ENCODE data around the gene MMADHC.

Gene MMADHC

GRCh38 chr2:149613704-149614103 lies 26.1 kb upstream of the MMADHC start:
- H3K4me3 ChIP-seq (ENCODE audit: low read length in 2 of 2) = no peak overlapping the region
- no peak overlapping the region for H3K9ac ChIP-seq (ENCODE audit: low read depth in 1 of 2, low read length in 2 of 2)
- H3K27me3 ChIP-seq (ENCODE audit: control insufficient read depth in 2 of 2, insufficient read depth in 2 of 2, low read length in 2 of 2) = no peaks in the 10 kb centered on the region
- H3K36me3 ChIP-seq (ENCODE audit: control insufficient read depth in 2 of 2, insufficient read depth in 2 of 2, low read length in 2 of 2) = no peaks in the 10 kb centered on the region
- no peaks in the 10 kb centered on the region for H3K9me3 ChIP-seq (ENCODE audit: control insufficient read depth in 2 of 2, low read length in 2 of 2)
- no peak overlapping the region for H3K27ac ChIP-seq (ENCODE audit: low read depth in 2 of 2, low read length in 2 of 2)
- H3K4me1 ChIP-seq (ENCODE audit: control insufficient read depth in 2 of 2, insufficient read depth in 2 of 2, low read length in 2 of 2) = no peaks in the 10 kb centered on the region

- Histone ChIP-seq H3K4me3 (ENCODE audit: low read length in 2 of 2) (no peak overlapping the region), H3K9me3 (ENCODE audit: control insufficient read depth in 2 of 2, low read length in 2 of 2) (no peaks in the 10 kb centered on the region), H3K9ac (ENCODE audit: low read depth in 1 of 2, low read length in 2 of 2) (no peak overlapping the region), H3K36me3 (ENCODE audit: control insufficient read depth in 2 of 2, insufficient read depth in 2 of 2, low read length in 2 of 2) (no peaks in the 10 kb centered on the region), H3K27me3 (ENCODE audit: control insufficient read depth in 2 of 2, insufficient read depth in 2 of 2, low read length in 2 of 2) (no peaks in the 10 kb centered on the region), H3K4me1 (ENCODE audit: control insufficient read depth in 2 of 2, insufficient read depth in 2 of 2, low read length in 2 of 2) (no peaks in the 10 kb centered on the region), H3K27ac (ENCODE audit: low read depth in 2 of 2, low read length in 2 of 2) (no peak overlapping the region)
Measured at GRCh38 chr2:149612122-149612521, 24.5 kb upstream of the MMADHC start.

DNA sequence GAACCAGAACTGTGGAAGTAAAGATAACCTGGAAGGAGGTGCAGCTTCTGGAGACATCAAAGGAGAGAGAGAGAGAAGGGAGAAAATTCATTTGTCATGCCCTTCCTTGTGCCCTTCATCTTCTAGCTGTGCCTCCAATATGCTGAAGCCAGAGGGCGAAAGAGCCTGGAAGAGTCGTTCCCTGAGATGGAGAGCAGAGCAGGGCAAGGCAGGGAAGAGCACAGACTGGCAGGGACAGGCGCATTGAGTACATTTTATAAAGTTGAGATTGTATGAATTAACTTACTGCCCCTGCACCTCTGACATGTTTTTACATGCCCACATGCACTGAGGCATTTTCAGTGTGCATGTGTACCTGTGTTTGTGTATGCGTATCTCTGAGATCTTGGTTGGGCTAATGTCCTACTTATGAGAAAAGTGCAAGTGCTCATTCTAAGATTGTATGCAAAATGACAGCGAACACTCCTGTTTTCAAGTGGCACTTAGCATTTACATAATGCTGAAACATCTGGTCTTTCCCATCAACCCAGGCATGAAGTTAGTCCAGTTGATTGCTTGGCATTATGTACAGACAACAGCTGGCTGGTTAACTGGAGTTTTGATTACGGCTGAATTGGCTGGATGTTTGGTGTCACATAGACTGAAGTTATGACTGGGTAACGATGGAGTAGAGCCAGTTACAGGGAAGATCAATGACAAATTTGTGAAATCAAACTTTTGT lies 23.7 kb upstream of the MMADHC start:
- Histone ChIP-seq H3K9ac (ENCODE audit: low read depth in 1 of 2, low read length in 2 of 2) (no peak overlapping the region), H3K36me3 (ENCODE audit: control insufficient read depth in 2 of 2, insufficient read depth in 2 of 2, low read length in 2 of 2) (no peaks in the 10 kb centered on the region), H3K9me3 (ENCODE audit: control insufficient read depth in 2 of 2, low read length in 2 of 2) (no peaks in the 10 kb centered on the region), H3K27ac (ENCODE audit: low read depth in 2 of 2, low read length in 2 of 2) (no peak overlapping the region), H3K4me1 (ENCODE audit: control insufficient read depth in 2 of 2, insufficient read depth in 2 of 2, low read length in 2 of 2) (no peaks in the 10 kb centered on the region), H3K4me3 (ENCODE audit: low read length in 2 of 2) (no peak overlapping the region), H3K27me3 (ENCODE audit: control insufficient read depth in 2 of 2, insufficient read depth in 2 of 2, low read length in 2 of 2) (no peaks in the 10 kb centered on the region)

- Histone ChIP-seq H3K4me1 (ENCODE audit: control insufficient read depth in 2 of 2, insufficient read depth in 2 of 2, low read length in 2 of 2) (no peaks in the 10 kb centered on the region), H3K9me3 (ENCODE audit: control insufficient read depth in 2 of 2, low read length in 2 of 2) (no peaks in the 10 kb centered on the region), H3K4me3 (ENCODE audit: low read length in 2 of 2) (no peak overlapping the region), H3K27me3 (ENCODE audit: control insufficient read depth in 2 of 2, insufficient read depth in 2 of 2, low read length in 2 of 2) (no peaks in the 10 kb centered on the region), H3K27ac (ENCODE audit: low read depth in 2 of 2, low read length in 2 of 2) (no peak overlapping the region), H3K36me3 (ENCODE audit: control insufficient read depth in 2 of 2, insufficient read depth in 2 of 2, low read length in 2 of 2) (no peaks in the 10 kb centered on the region), H3K9ac (ENCODE audit: low read depth in 1 of 2, low read length in 2 of 2) (no peak overlapping the region)
Measured at GRCh38 chr2:149606251-149606811, 18.8 kb upstream of the MMADHC start.

DNA sequence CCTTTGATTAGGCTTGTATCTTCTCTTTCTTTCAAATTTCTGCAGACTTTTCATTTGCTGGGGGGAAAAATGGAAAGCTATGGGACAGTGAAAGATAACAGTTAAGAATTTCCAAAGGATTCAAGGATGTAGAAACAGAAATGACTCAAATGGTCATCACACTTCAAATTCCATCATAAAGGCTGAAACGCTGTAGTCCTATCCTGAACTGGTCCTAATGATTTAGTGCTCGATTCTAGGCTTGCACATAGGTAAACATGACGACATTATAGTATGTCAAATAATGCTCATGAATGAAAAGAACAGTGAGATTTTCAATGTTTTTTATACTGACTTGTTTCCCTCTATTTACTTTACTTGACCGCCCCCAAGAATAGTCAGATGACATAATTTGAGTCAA lies 15.7 kb upstream of the MMADHC start:
- no peaks in the 10 kb centered on the region for H3K27me3 ChIP-seq (ENCODE audit: control insufficient read depth in 2 of 2, insufficient read depth in 2 of 2, low read length in 2 of 2)
- H3K9me3 ChIP-seq (ENCODE audit: control insufficient read depth in 2 of 2, low read length in 2 of 2) = no peaks in the 10 kb centered on the region
- no peaks in the 10 kb centered on the region for H3K4me1 ChIP-seq (ENCODE audit: control insufficient read depth in 2 of 2, insufficient read depth in 2 of 2, low read length in 2 of 2)
- no peaks in the 10 kb centered on the region for H3K36me3 ChIP-seq (ENCODE audit: control insufficient read depth in 2 of 2, insufficient read depth in 2 of 2, low read length in 2 of 2)
- no peak overlapping the region for H3K9ac ChIP-seq (ENCODE audit: low read depth in 1 of 2, low read length in 2 of 2)
- H3K27ac ChIP-seq (ENCODE audit: low read depth in 2 of 2, low read length in 2 of 2) = no peak overlapping the region
- no peak overlapping the region for H3K4me3 ChIP-seq (ENCODE audit: low read length in 2 of 2)

DNA sequence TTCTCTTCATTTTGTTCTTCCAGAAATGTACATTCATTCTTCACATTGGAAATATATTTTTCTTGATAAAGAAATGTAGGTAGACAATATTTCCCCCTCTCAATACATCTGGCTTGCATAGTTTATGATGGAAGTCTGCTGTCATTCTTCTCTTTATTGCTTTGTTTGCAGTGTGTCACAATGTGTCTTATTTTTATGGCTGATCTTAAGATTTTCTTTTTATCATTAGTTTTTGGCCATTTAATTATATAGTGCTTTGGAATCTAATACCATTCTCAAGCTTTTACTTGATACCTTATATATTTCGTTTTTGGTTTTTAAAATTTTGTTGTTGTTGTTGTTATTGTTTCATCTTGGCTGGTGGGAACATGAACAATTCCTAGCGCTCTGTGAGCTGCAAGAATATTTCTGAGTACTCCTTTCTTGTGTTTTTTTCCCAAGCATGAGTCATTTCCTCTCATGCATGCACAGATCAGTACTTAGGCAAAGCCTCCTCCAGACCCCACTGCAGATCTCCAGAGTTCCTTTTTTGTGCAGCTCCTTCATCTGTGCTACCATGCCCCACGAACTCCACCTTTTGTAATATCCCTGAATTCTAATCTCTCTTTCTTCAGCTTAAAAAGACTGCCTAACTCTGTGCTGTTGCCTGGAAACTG lies 13.7 kb upstream of the MMADHC start:
- H3K27ac ChIP-seq (ENCODE audit: low read depth in 2 of 2, low read length in 2 of 2) = no peak overlapping the region
- no peaks in the 10 kb centered on the region for H3K27me3 ChIP-seq (ENCODE audit: control insufficient read depth in 2 of 2, insufficient read depth in 2 of 2, low read length in 2 of 2)
- H3K4me1 ChIP-seq (ENCODE audit: control insufficient read depth in 2 of 2, insufficient read depth in 2 of 2, low read length in 2 of 2) = no peaks in the 10 kb centered on the region
- H3K9ac ChIP-seq (ENCODE audit: low read depth in 1 of 2, low read length in 2 of 2) = no peak overlapping the region
- no peaks in the 10 kb centered on the region for H3K36me3 ChIP-seq (ENCODE audit: control insufficient read depth in 2 of 2, insufficient read depth in 2 of 2, low read length in 2 of 2)
- H3K4me3 ChIP-seq (ENCODE audit: low read length in 2 of 2) = no peak overlapping the region
- H3K9me3 ChIP-seq (ENCODE audit: control insufficient read depth in 2 of 2, low read length in 2 of 2) = no peaks in the 10 kb centered on the region

DNA sequence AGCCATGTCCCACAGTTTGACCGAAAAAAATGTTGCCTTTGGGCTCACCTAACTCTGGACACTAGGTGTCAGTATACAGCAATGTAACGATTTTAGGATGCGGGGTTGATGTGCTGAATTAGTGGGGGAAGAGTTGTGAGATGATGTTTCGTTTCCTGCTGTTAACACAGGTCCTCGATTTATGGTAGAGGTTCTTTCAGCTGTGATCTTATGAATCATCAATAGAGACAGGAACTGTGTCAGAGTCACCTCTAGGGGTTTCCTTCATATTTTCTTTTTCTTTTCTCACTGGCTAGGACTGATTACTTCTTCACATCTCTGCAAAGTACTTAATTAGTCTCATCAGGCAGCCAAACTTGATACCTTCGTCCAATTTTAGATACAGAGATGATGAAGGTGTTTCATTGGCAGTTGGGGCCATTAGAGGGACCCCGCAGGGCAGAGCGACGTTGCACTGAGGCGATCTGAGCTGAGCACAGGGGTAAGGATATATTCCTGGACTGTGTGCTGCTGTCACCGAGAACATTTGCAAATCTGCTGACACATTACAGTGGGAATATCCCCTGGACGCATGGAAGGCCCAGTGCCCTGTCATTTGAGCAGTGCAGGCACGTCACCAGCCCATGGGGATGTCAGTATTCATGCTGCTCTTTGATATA lies 10.2 kb upstream of the MMADHC start:
- H3K36me3 ChIP-seq (ENCODE audit: control insufficient read depth in 2 of 2, insufficient read depth in 2 of 2, low read length in 2 of 2) = no peaks in the 10 kb centered on the region
- no peak overlapping the region for H3K4me3 ChIP-seq (ENCODE audit: low read length in 2 of 2)
- H3K9me3 ChIP-seq (ENCODE audit: control insufficient read depth in 2 of 2, low read length in 2 of 2) = no peaks in the 10 kb centered on the region
- H3K4me1 ChIP-seq (ENCODE audit: control insufficient read depth in 2 of 2, insufficient read depth in 2 of 2, low read length in 2 of 2) = no peaks in the 10 kb centered on the region
- H3K27me3 ChIP-seq (ENCODE audit: control insufficient read depth in 2 of 2, insufficient read depth in 2 of 2, low read length in 2 of 2) = no peaks in the 10 kb centered on the region
- H3K9ac ChIP-seq (ENCODE audit: low read depth in 1 of 2, low read length in 2 of 2) = no peak overlapping the region
- H3K27ac ChIP-seq (ENCODE audit: low read depth in 2 of 2, low read length in 2 of 2) = no peak overlapping the region

- no peak overlapping the region for H3K27ac ChIP-seq (ENCODE audit: low read depth in 2 of 2, low read length in 2 of 2)
- H3K27me3 ChIP-seq (ENCODE audit: control insufficient read depth in 2 of 2, insufficient read depth in 2 of 2, low read length in 2 of 2) = no peaks in the 10 kb centered on the region
- H3K9me3 ChIP-seq (ENCODE audit: control insufficient read depth in 2 of 2, low read length in 2 of 2) = no peaks in the 10 kb centered on the region
- no peak overlapping the region for H3K9ac ChIP-seq (ENCODE audit: low read depth in 1 of 2, low read length in 2 of 2)
- no peaks in the 10 kb centered on the region for H3K36me3 ChIP-seq (ENCODE audit: control insufficient read depth in 2 of 2, insufficient read depth in 2 of 2, low read length in 2 of 2)
- no peak overlapping the region for H3K4me3 ChIP-seq (ENCODE audit: low read length in 2 of 2)
- no peaks in the 10 kb centered on the region for H3K4me1 ChIP-seq (ENCODE audit: control insufficient read depth in 2 of 2, insufficient read depth in 2 of 2, low read length in 2 of 2)
Measured at GRCh38 chr2:149597050-149597667, 9.6 kb upstream of the MMADHC start.

DNA sequence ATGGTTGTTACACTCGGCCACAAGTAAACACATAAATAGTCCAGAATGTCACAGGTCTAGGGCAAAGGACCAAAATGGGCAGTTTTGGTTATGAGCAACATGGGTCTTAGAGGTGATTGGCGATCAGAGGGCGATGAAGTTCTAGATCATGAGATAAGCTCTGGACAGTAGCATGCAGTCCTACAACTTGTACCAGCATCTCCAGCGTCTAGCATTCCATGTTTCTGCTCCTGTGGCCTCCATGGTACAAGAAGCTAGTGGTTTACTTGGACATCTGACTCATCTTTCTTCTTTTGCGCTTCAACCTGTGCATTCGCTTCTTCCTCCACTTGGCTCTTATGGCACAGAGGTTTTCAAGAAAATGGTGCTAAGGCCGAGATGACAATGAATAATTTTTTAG lies 8.9 kb upstream of the MMADHC start:
- Histone ChIP-seq H3K27me3 (ENCODE audit: control insufficient read depth in 2 of 2, insufficient read depth in 2 of 2, low read length in 2 of 2) (no peaks in the 10 kb centered on the region), H3K9me3 (ENCODE audit: control insufficient read depth in 2 of 2, low read length in 2 of 2) (no peaks in the 10 kb centered on the region)

More for the DNA sequence above, 8.9 kb upstream of the MMADHC start:
- no peak overlapping the region for H3K9ac ChIP-seq (ENCODE audit: low read depth in 1 of 2, low read length in 2 of 2)
- no peak overlapping the region for H3K27ac ChIP-seq (ENCODE audit: low read depth in 2 of 2, low read length in 2 of 2)
- no peaks in the 10 kb centered on the region for H3K36me3 ChIP-seq (ENCODE audit: control insufficient read depth in 2 of 2, insufficient read depth in 2 of 2, low read length in 2 of 2)
- no peak overlapping the region for H3K4me3 ChIP-seq (ENCODE audit: low read length in 2 of 2)
- no peaks in the 10 kb centered on the region for H3K4me1 ChIP-seq (ENCODE audit: control insufficient read depth in 2 of 2, insufficient read depth in 2 of 2, low read length in 2 of 2)
